ENCODE results near the gene WNT1.

WNT1 gene

DNA sequence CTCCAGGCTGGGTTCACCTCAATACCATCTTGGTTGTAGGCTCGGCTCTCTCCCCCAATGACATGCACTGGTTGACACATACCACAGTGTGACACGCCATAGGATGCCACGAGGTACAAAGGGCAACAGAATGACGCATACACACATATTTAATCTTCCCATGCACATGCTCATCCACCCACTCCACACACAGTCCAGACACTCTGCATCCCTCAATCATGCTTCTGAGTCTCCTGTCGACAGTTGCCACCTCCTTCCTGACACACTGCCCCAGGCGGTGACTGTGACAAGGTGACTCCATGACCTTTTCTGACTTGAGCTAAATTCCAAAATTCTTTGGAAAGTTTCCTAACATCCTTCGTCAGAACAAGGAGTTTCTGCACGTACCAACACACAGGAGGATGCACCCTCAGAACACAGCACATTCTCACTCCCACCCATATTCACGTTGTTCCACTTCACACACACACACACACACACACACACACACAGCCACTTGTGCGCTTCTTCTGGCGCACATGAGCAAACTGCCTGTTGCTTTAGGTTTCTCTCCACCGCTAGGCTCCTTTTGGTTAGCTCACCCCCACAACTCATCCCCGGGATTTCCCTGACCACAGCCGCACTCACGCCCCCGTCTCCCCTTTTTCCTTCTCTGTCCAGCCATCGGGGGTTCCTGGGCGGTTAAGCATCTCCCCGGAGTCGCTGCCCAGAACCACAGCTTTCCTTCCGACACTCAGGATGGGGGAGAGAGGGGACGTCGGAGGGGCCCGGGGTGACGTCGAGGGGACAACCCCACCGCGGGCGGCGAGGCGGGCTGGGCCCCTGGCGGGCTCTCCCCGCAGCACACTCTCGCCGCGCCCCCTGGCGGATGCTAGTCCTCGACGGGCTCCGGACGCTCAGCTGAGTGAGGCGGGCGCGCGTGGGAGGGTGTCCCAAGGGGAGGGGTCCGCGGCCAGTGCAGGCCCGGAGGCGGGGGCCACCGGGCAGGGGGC lies 536 bp upstream of the WNT1 start:
- WGBS = 27% methylated on average over 33 of the region's 50 CpGs
- H3K9ac ChIP-seq (ENCODE audit: low read length) = no peak overlapping the region

DNA sequence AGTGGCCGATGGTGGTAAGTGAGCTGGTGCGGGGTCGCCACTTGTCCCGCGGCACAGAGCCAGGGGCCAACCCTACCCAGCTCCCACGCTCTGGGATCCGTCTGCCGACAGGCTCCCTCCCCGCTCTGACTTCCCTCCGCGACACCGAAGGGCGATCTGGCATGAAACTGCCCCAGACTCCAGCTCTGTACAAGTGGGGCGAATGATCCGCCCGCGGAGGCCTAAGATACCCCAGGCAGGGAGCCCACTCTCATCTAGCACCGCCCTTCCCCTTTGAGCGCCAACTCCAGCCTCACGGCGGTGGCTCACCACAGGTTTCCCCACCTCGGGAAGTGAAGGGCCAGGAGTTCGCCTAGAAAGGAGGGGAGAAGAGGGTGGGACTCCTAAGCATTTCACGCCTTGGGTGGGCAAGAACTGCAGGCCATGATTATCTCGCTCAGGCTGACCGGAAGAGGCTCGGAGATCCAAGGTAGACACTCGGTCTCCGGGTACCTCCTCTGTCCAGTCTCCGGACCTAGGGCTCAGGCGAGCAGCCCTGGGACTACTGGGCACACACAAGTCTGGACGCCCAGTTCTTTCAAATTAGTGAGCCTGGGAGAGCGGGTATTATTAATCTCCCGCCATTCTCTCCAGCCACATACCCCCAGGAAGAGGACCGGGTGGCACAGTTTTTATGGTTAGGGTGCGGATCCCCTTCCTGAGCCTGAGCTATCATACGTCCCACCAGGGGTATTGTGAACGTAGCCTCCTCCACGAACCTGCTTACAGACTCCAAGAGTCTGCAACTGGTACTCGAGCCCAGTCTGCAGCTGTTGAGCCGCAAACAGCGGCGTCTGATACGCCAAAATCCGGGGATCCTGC lies 849 bp downstream of the WNT1 start:
- H3K4ac ChIP-seq (ENCODE audit: low read depth in 1 of 2, low read length in 2 of 2) = no peak overlapping the region
- H3K36me3 ChIP-seq (ENCODE audit: control insufficient read depth in 1 of 2, insufficient read depth in 2 of 2, low read depth in 1 of 2, low read length in 2 of 2) = no peaks in the 10 kb centered on the region
- H2AFZ ChIP-seq (ENCODE audit: low read depth, low read length) = peak overlapping the region; percentile 49
- WGBS = 5% methylated on average over 45 of the region's 45 CpGs
- no peak overlapping the region for H2BK120ac ChIP-seq (ENCODE audit: low read depth, low read length)
- H3K27me3 ChIP-seq (ENCODE audit: control insufficient read depth in 1 of 2, insufficient read depth in 1 of 2, low read length in 2 of 2) = peaks cover 96% of the 10 kb centered on the region in 2 experiments
- H3K4me2 ChIP-seq (ENCODE audit: low read length, poor library complexity, severe bottlenecking) = peak overlapping the region; percentile 40
- peak overlapping the region; percentile 82 for H4K91ac ChIP-seq (ENCODE audit: low read length)
- peaks cover 41% of the 10 kb centered on the region for H3K4me1 ChIP-seq (ENCODE audit: control insufficient read depth, insufficient read depth, low read depth, low read length)
- no peak overlapping the region for H2BK12ac ChIP-seq (ENCODE audit: low read length in 2 of 2)
- DNase-seq = no peak
- H2BK5ac ChIP-seq (ENCODE audit: low read depth, low read length, poor library complexity, severe bottlenecking) = no peak overlapping the region
- peak overlapping the region in 1 of 2 experiments; percentile 53 for H3K14ac ChIP-seq (ENCODE audit: low read length in 2 of 2)
- no peak overlapping the region for H3K27ac ChIP-seq (ENCODE audit: low read length, poor library complexity, severe bottlenecking)
- H4K8ac ChIP-seq (ENCODE audit: low read length) = peak overlapping the region; percentile 5
- peak overlapping the region in 1 of 2 experiments; percentile 41 for H3K18ac ChIP-seq (ENCODE audit: low read depth in 1 of 2, low read length in 2 of 2)
- H3K23ac ChIP-seq (ENCODE audit: low read length in 2 of 2) = peak overlapping the region; percentile 53 to 57
- H3K4me3 ChIP-seq (ENCODE audit: insufficient read depth in 1 of 2, low read depth in 1 of 2, low read length in 2 of 2) = peak overlapping the region; percentile 34 to 40
- H3K9ac ChIP-seq (ENCODE audit: low read length) = no peak overlapping the region
- no peak overlapping the region for H2AK5ac ChIP-seq (ENCODE audit: low read length, severe bottlenecking)
- H3K9me3 ChIP-seq (ENCODE audit: control insufficient read depth, low read length) = no peaks in the 10 kb centered on the region
- no peaks in the 10 kb centered on the region for H3K79me1 ChIP-seq (replicated peaks; ENCODE audit: low read length, poor library complexity, severe bottlenecking)
- H2BK15ac ChIP-seq (ENCODE audit: low read depth, poor library complexity, severe bottlenecking) = no peak overlapping the region

More for the DNA sequence above, 536 bp upstream of the WNT1 start:
- no peak overlapping the region for H3K4ac ChIP-seq (ENCODE audit: low read depth in 1 of 2, low read length in 2 of 2)
- H3K18ac ChIP-seq (ENCODE audit: low read depth in 1 of 2, low read length in 2 of 2) = no peak overlapping the region
- no peaks in the 10 kb centered on the region for H3K79me1 ChIP-seq (replicated peaks; ENCODE audit: low read length, poor library complexity, severe bottlenecking)
- peaks cover 97 to 98% of the 10 kb centered on the region in 2 experiments for H3K27me3 ChIP-seq (ENCODE audit: control insufficient read depth in 1 of 2, insufficient read depth in 1 of 2, low read length in 2 of 2)
- no peak overlapping the region for H2AFZ ChIP-seq (ENCODE audit: low read depth, low read length)
- no peak overlapping the region for H3K27ac ChIP-seq (ENCODE audit: low read length, poor library complexity, severe bottlenecking)
- no peak overlapping the region for H3K23ac ChIP-seq (ENCODE audit: low read length in 2 of 2)
- no peak overlapping the region for H4K8ac ChIP-seq (ENCODE audit: low read length)
- no peak overlapping the region for H2BK5ac ChIP-seq (ENCODE audit: low read depth, low read length, poor library complexity, severe bottlenecking)
- no peak overlapping the region for H2BK15ac ChIP-seq (ENCODE audit: low read depth, poor library complexity, severe bottlenecking)
- H3K14ac ChIP-seq (ENCODE audit: low read length in 2 of 2) = no peak overlapping the region
- no peaks in the 10 kb centered on the region for H3K36me3 ChIP-seq (ENCODE audit: control insufficient read depth in 1 of 2, insufficient read depth in 2 of 2, low read depth in 1 of 2, low read length in 2 of 2)
- H4K91ac ChIP-seq (ENCODE audit: low read length) = no peak overlapping the region
- no peak overlapping the region for H2BK120ac ChIP-seq (ENCODE audit: low read depth, low read length)
- no peaks in the 10 kb centered on the region for H3K9me3 ChIP-seq (ENCODE audit: control insufficient read depth, low read length)
- no peak overlapping the region for H2AK5ac ChIP-seq (ENCODE audit: low read length, severe bottlenecking)
- H2BK12ac ChIP-seq (ENCODE audit: low read length in 2 of 2) = no peak overlapping the region
- H3K4me3 ChIP-seq (ENCODE audit: insufficient read depth in 1 of 2, low read depth in 1 of 2, low read length in 2 of 2) = no peak overlapping the region
- peak; percentile 62 for DNase-seq
- H3K4me1 ChIP-seq (ENCODE audit: control insufficient read depth, insufficient read depth, low read depth, low read length) = peaks cover 47% of the 10 kb centered on the region
- H3K4me2 ChIP-seq (ENCODE audit: low read length, poor library complexity, severe bottlenecking) = no peak overlapping the region

DNA sequence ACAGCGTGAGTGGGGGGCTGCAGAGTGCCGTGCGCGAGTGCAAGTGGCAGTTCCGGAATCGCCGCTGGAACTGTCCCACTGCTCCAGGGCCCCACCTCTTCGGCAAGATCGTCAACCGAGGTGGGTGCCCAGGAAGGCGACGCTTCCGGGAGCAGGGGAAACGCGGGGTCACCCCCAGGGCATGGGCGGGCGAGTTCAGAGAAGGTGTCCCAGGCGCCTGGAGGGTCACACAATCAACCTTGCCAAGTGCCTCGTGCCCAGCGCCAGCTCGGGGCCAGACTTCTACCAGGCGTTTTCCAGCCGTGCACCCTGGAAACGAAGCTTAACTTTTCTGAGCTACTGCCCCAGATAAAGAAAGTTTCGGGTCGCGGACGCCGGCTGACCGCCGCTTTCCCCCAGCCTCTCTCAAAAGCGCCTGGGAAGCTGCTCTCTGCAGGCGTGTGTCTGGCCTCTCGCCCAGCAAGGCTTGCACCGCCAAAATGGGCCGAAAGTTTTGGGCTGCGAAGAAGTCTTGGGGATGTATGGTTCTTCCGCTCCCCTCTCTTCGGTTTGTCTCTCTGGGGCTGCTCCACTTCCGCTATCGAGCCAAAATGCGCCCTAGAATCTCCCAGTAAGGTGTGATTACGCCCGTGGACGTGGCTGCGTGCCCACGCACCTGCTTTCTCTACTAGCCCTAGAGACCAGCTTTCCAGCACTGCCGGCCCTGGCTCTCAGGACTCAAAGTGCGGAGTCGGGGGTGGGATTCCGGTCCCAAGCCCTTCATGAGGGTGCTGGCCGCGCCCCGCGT lies 1.7 kb downstream of the WNT1 start:
- H3K9ac ChIP-seq (ENCODE audit: low read length) = no peak overlapping the region
- no peak overlapping the region for H3K18ac ChIP-seq (ENCODE audit: low read depth in 1 of 2, low read length in 2 of 2)
- no peak overlapping the region for H2BK12ac ChIP-seq (ENCODE audit: low read length in 2 of 2)
- no peak overlapping the region for H3K14ac ChIP-seq (ENCODE audit: low read length in 2 of 2)
- no peaks in the 10 kb centered on the region for H3K9me3 ChIP-seq (ENCODE audit: control insufficient read depth, low read length)
- H2BK120ac ChIP-seq (ENCODE audit: low read depth, low read length) = no peak overlapping the region
- peaks cover 39% of the 10 kb centered on the region for H3K4me1 ChIP-seq (ENCODE audit: control insufficient read depth, insufficient read depth, low read depth, low read length)
- H2AK5ac ChIP-seq (ENCODE audit: low read length, severe bottlenecking) = no peak overlapping the region
- 4% methylated on average over 55 of the region's 55 CpGs for WGBS
- peak overlapping the region in 1 of 2 experiments; percentile 40 for H3K4me3 ChIP-seq (ENCODE audit: insufficient read depth in 1 of 2, low read depth in 1 of 2, low read length in 2 of 2)
- H2BK15ac ChIP-seq (ENCODE audit: low read depth, poor library complexity, severe bottlenecking) = no peak overlapping the region
- H3K27ac ChIP-seq (ENCODE audit: low read length, poor library complexity, severe bottlenecking) = no peak overlapping the region
- H2AFZ ChIP-seq (ENCODE audit: low read depth, low read length) = no peak overlapping the region
- peak overlapping the region; percentile 40 for H3K4me2 ChIP-seq (ENCODE audit: low read length, poor library complexity, severe bottlenecking)
- H3K4ac ChIP-seq (ENCODE audit: low read depth in 1 of 2, low read length in 2 of 2) = no peak overlapping the region
- H3K23ac ChIP-seq (ENCODE audit: low read length in 2 of 2) = peak overlapping the region in 1 of 2 experiments; percentile 57
- DNase-seq = no peak
- no peak overlapping the region for H4K91ac ChIP-seq (ENCODE audit: low read length)
- peak overlapping the region; percentile 5 for H4K8ac ChIP-seq (ENCODE audit: low read length)
- H2BK5ac ChIP-seq (ENCODE audit: low read depth, low read length, poor library complexity, severe bottlenecking) = no peak overlapping the region
- no peaks in the 10 kb centered on the region for H3K36me3 ChIP-seq (ENCODE audit: control insufficient read depth in 1 of 2, insufficient read depth in 2 of 2, low read depth in 1 of 2, low read length in 2 of 2)
- H3K27me3 ChIP-seq (ENCODE audit: control insufficient read depth in 1 of 2, insufficient read depth in 1 of 2, low read length in 2 of 2) = peaks cover 96% of the 10 kb centered on the region in 2 experiments
- H3K79me1 ChIP-seq (replicated peaks; ENCODE audit: low read length, poor library complexity, severe bottlenecking) = no peaks in the 10 kb centered on the region

All from mesenchymal stem cell (in vitro differentiated cells and primary cell).